DOHH2 (cell line): ENCODE data around the gene ARL4D.

Experiments
- CTCF ChIP-seq: fragments of 200-600 bp; sonication (generic); IDR thresholded peaks from one replicate; pipeline ENCODE4 v1.5.1; 2014; ENCODE audit warnings: antibody characterized with exemption, mild to moderate bottlenecking, low read depth, low read length; ENCODE audit not compliant: poor library complexity, severe bottlenecking
- EZH2phosphoT487 ChIP-seq: fragments of 200-600 bp; sonication (generic); IDR thresholded peaks from 2 replicates; pipeline ENCODE4 v1.6.1; 2017; ENCODE audit warnings: borderline replicate concordance, mild to moderate bottlenecking, antibody characterized with exemption, low read length, moderate library complexity, mixed read lengths

GRCh38 chr17:43392397-43392796, 6.4 kb upstream of the ARL4D start:
- TF ChIP-seq CTCF, result no peak
- no peak for TF ChIP-seq EZH2phosphoT487
